Naive thymus-derived CD4-positive, alpha-beta T cell (primary cell): ENCODE measurements around the gene UBE2D3. TPM values are rescaled to one million over a fixed set of nuclear protein-coding genes. Genes with fewer than 3 reads are reported as not detected.
A peak's percentile ranks its signal among the peaks of the same experiment; 100 is the strongest.

Source experiments
- ATAC-seq: fragments of 150-1000 bp; cut with Tn5 transposase; 2 replicates; pipeline ENCODE4 v1.10.0; 2021; ENCODE audit warnings: mild to moderate bottlenecking, moderate library complexity
- CTCF ChIA-PET: fragments of 350-600 bp; sonication (Branson Sonifier 250); formaldehyde crosslinking; loops from one replicate; lab custom pipeline; 2021; ENCODE audit warnings: antibody characterized with exemption; lab: Charles Lee
- POLR2A ChIA-PET: fragments of 350-600 bp; sonication (Branson Sonifier 250); formaldehyde crosslinking; loops from one replicate; lab custom pipeline; 2021; ENCODE audit warnings: antibody characterized with exemption, inconsistent platforms; lab: Charles Lee
- DNase-seq, 9 donors: peaks; one replicate each; pipeline versions ENCODE4 v3.0.0 to v3.0.0-alpha.2; 2020 to 2022; ENCODE audit warnings: mixed read lengths in 1 of 9
- H3K27ac ChIP-seq: one replicate; pipeline ENCODE4 v1.7.0; 2013; ENCODE audit warnings: mild to moderate bottlenecking, low read depth, low read length, moderate library complexity
- H3K27me3 ChIP-seq, 2 donors: one replicate each; pipeline ENCODE4 v1.7.0; 2013; ENCODE audit warnings: low read length in 2 of 2, mild to moderate bottlenecking in 2 of 2, moderate library complexity in 2 of 2; ENCODE audit not compliant: control insufficient read depth in 2 of 2, insufficient read depth in 2 of 2
- H3K36me3 ChIP-seq, 3 experiments: 1 replicate in 2 of 3; 2 replicates in 1 of 3; pipeline ENCODE4 v1.7.0; 2013; ENCODE audit warnings: low read length in 3 of 3, mild to moderate bottlenecking in 3 of 3, moderate library complexity in 1 of 3; ENCODE audit not compliant: insufficient read depth in 3 of 3, control insufficient read depth in 2 of 3
- H3K4me1 ChIP-seq, 2 donors: one replicate each; pipeline ENCODE4 v1.7.0; 2013; ENCODE audit warnings: low read length in 2 of 2, mild to moderate bottlenecking in 2 of 2, moderate library complexity in 1 of 2; ENCODE audit not compliant: control insufficient read depth in 2 of 2, insufficient read depth in 2 of 2
- H3K4me3 ChIP-seq: 2 replicates; pipeline ENCODE4 v1.7.0; 2013; ENCODE audit warnings: mild to moderate bottlenecking, low read length
- H3K9me3 ChIP-seq, 3 experiments: 1 replicate in 2 of 3; 2 replicates in 1 of 3; pipeline ENCODE4 v1.7.0; 2013; ENCODE audit warnings: low read length in 3 of 3; ENCODE audit not compliant: control insufficient read depth in 2 of 3
- H3K27ac Mint-ChIP-seq, 9 donors: one replicate each; pipeline ENCODE4 v1.8.0; 2020 to 2022; ENCODE audit warnings: mixed read lengths in 9 of 9, mild to moderate bottlenecking in 8 of 9, moderate library complexity in 5 of 9, inconsistent platforms in 2 of 9
- H3K27me3 Mint-ChIP-seq, 5 donors: one replicate each; pipeline ENCODE4 v1.8.0; 2021 to 2022; ENCODE audit warnings: mixed read lengths in 5 of 5, mild to moderate bottlenecking in 1 of 5
- H3K36me3 Mint-ChIP-seq, 5 donors: one replicate each; pipeline ENCODE4 v1.8.0; 2020 to 2022; ENCODE audit warnings: mixed read lengths in 5 of 5, mild to moderate bottlenecking in 3 of 5, inconsistent platforms in 1 of 5
- H3K4me1 Mint-ChIP-seq, 7 donors: one replicate each; pipeline ENCODE4 v1.8.0; 2020 to 2022; ENCODE audit warnings: mixed read lengths in 7 of 7, mild to moderate bottlenecking in 3 of 7, inconsistent platforms in 1 of 7
- H3K4me3 Mint-ChIP-seq, 10 donors: one replicate each; pipeline ENCODE4 v1.8.0; 2020 to 2022; ENCODE audit warnings: mild to moderate bottlenecking in 10 of 10, mixed read lengths in 10 of 10, moderate library complexity in 6 of 10, inconsistent platforms in 2 of 10
- H3K9me3 Mint-ChIP-seq, 11 donors: one replicate each; pipeline ENCODE4 v1.8.0; 2020 to 2022; ENCODE audit warnings: mixed read lengths in 11 of 11, mild to moderate bottlenecking in 4 of 11, inconsistent platforms in 1 of 11, moderate library complexity in 1 of 11
- intact Hi-C, 2 donors: fragments of 100-400 bp; cut with micrococcal nuclease; formaldehyde crosslinking; loops; one replicate each; pipeline ENCODE4 v1.15.1; 2023
- polyA plus RNA-seq, 2 donors: library from polyadenylated mRNA; unstranded; fragments of 300-500 nt; fragmentation: Illumina TruSeq; gene quantifications; one replicate each; pipeline ENCODE4 v1.2.3, GENCODE V29; 2021
- total RNA-seq, 6 experiments: library from RNA in 5 of 6; stranded (reverse) in 5 of 6; gene quantifications; 1 replicate in 5 of 6; 2 replicates in 1 of 6; pipeline ENCODE4 v1.2.3 and lab custom pipeline; 2021 to 2026

UBE2D3 gene
- total and polyA plus RNA-seq, 7 experiments from 2014 or later: 314 to 556 (median 413) TPM

DNA sequence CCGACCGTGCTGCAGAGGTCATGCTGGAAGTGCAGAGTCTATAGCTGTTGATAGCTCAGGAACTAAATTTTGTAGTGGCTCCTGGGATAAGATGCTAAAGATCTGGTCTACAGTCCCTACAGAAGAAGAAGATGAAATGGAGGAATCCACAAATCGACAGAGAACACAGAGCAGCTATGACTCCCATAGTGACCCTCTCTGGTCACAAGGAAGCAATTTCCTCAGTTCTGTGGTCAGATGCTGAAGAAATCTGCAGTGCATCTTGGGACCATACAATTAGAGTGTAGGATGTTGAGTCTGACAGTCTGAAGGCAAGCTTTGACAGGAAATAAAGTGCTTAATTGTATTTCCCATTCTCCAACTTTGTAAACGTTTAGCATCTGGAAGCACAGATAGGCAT, 75.4 kb downstream of the UBE2D3 start:
- Histone ChIP-seq H3K9me3 (no peaks in the 10 kb centered on the region), H3K4me1 (no peaks in the 10 kb centered on the region), H3K4me3 (no peak overlapping the region), H3K27me3 (no peaks in the 10 kb centered on the region), H3K36me3 (peaks cover 0 to 5% (median 0%) of the 10 kb centered on the region in 3 experiments), H3K27ac (no peak overlapping the region)
- ATAC-seq (peak; percentile 72), DNase-seq (no peak)
- peaks cover 0 to 33% (median 21%) of the 10 kb centered on the region in 5 donors for H3K36me3 Mint-ChIP-seq
- ChIA-PET CTCF (no interaction called here), POLR2A (no interaction called here)
- H3K4me3 Mint-ChIP-seq: no peak overlapping the region
- intact Hi-C loops: loop anchor here in 1 of 2 donors (10.0 kb wide), 1 partner anchor 107 kb away; no protein-coding TSS in a partner anchor
- peak overlapping the region in 1 of 9 donors; percentile 19 for H3K27ac Mint-ChIP-seq
- peaks cover 0 to 4% (median 0%) of the 10 kb centered on the region in 11 donors for H3K9me3 Mint-ChIP-seq
- peaks cover 2 to 21% (median 9%) of the 10 kb centered on the region in 7 donors for H3K4me1 Mint-ChIP-seq
- H3K27me3 Mint-ChIP-seq: no peaks in the 10 kb centered on the region

Other genes with a start within 250 kb of the UBE2D3 start
- gene MANBA, start 66.6 kb downstream of the UBE2D3 start, total RNA-seq: 10 to 100 TPM; 15.7 to 56.4 (median 29.7) TPM
- 10 to 100 TPM; 16.4 to 26.0 TPM for gene MANBA, start 66.6 kb downstream of the UBE2D3 start, polyA plus RNA-seq
- gene CISD2, start 41.4 kb upstream of the UBE2D3 start, total RNA-seq: 10 to 100 TPM; 11.4 to 50.3 (median 13.4) TPM
- gene CISD2, start 41.4 kb upstream of the UBE2D3 start, polyA plus RNA-seq: 10 to 100 TPM; 14.6 to 26.0 TPM
- gene SLC9B1, start 192.2 kb upstream of the UBE2D3 start, total RNA-seq: 1 to 10 TPM; 1.4 to 7.2 (median 3.9) TPM
- gene SLC9B1, start 192.2 kb upstream of the UBE2D3 start, polyA plus RNA-seq: 1 to 10 TPM; 1.7 to 3.4 TPM
- 10 to 100 TPM; 15.9 to 26.3 (median 20.1) TPM for gene SLC9B2, start 249.2 kb upstream of the UBE2D3 start, total RNA-seq
- gene SLC9B2, start 249.2 kb upstream of the UBE2D3 start, polyA plus RNA-seq: 10 to 100 TPM; 12.7 to 14.4 TPM